Measurements from ENCODE around the gene HMGA1.

The HMGA1 gene, protein sequence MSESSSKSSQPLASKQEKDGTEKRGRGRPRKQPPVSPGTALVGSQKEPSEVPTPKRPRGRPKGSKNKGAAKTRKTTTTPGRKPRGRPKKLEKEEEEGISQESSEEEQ

DNA sequence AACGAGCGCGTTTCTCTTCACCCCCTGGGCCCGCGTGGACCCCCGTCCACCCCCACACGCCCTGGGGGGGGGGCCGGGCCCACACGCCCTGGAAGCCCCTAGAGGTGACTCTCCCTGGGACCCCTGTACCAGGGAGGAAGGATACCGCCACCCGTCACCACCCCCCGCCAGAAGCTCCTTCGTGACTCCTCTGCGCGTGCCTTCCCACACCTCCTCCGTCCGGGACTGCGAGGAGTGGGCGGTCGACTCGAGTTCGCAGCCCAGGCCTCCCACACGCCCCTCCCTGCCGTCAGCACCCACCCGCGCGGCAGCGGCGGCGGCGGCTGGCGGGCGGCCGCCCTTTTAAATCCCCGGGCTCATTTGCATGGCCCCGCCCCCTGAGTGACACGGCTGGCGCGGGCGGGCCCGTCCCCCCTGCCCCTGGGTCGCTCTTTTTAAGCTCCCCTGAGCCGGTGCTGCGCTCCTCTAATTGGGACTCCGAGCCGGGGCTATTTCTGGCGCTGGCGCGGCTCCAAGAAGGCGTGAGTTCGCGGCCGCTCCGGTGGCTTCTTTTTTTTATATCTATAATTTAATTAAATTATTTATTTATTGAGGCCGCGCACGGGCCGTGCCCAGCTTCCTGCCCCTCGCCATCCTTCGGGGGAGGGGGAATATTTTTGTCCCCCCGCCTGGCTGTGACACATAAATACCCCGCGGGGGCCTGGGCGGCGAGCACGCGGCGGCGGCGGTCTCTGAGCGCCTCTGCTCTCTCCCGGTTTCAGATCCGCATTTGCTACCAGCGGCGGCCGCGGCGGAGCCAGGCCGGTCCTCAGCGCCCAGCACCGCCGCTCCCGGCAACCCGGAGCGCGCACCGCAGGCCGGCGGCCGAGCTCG lies at the start of gene HMGA1:
Gene HMGA1 (plus strand): TSS at position 431 of the 873 bp plus-strand sequence. CDS start 3,908 bp downstream, outside the sequence.
- Histone ChIP-seq H3K9ac (ENCODE audit: low read length) (peak within 1 kb of the TSS; percentile 100), H3K27ac (ENCODE audit: low read depth, low read length) (peak within 1 kb of the TSS; percentile 99), H3K9me3 (ENCODE audit: control insufficient read depth, insufficient read depth, low read depth, low read length) (no peaks in the 10 kb centered on the region), H3K4me3 (ENCODE audit: low read depth, low read length) (peak within 1 kb of the TSS; percentile 98), H3K36me3 (ENCODE audit: control insufficient read depth, insufficient read depth, low read length) (peaks cover 36% of the 10 kb centered on the region), H3K4me1 (ENCODE audit: control insufficient read depth, insufficient read depth, low read length) (peaks cover 48% of the 10 kb centered on the region), H3K27me3 (ENCODE audit: control insufficient read depth, insufficient read depth, low read length) (no peaks in the 10 kb centered on the region)

DNA sequence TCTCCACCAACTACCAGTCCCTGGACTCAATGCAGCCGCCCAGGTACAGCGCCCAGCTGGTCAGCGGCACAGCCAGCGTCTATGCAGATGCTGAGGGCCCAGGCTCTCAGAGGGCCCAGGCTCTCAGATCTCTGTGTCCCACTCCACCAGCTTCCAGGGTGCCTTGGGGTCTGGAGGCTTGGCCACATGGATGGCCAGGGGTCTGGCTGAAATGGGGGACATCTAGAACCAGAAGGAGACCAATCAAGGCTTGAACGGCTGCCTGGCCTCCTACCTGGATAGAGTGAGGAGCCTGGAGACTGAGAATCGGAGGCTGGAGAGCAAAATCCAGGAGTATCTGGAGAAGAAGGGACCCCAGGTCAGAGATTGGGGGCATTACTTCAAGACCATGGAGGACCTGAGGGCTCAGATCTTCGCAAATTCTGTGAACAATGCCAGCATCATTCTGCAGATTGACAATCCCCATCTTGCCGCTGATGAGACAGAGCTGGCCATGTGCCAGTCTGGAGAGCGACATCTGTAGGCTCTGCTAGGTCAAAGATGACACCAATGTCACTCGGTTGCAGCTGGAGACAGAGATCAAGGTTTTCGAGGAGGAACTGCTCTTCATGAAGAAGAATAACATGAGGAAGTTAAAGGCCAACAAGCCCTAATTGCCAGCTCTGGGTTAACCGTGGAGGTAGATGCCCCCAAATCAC lies 46.7 kb upstream of the HMGA1 start:
- Histone ChIP-seq H3K36me3 (ENCODE audit: control insufficient read depth, insufficient read depth, low read length) (no peaks in the 10 kb centered on the region), H3K4me1 (ENCODE audit: control insufficient read depth, insufficient read depth, low read length) (no peaks in the 10 kb centered on the region), H3K9ac (ENCODE audit: low read length) (no peak overlapping the region), H3K27ac (ENCODE audit: low read depth, low read length) (no peak overlapping the region), H3K9me3 (ENCODE audit: control insufficient read depth, insufficient read depth, low read depth, low read length) (no peaks in the 10 kb centered on the region), H3K27me3 (ENCODE audit: control insufficient read depth, insufficient read depth, low read length) (no peaks in the 10 kb centered on the region), H3K4me3 (ENCODE audit: low read depth, low read length) (no peak overlapping the region)

DNA sequence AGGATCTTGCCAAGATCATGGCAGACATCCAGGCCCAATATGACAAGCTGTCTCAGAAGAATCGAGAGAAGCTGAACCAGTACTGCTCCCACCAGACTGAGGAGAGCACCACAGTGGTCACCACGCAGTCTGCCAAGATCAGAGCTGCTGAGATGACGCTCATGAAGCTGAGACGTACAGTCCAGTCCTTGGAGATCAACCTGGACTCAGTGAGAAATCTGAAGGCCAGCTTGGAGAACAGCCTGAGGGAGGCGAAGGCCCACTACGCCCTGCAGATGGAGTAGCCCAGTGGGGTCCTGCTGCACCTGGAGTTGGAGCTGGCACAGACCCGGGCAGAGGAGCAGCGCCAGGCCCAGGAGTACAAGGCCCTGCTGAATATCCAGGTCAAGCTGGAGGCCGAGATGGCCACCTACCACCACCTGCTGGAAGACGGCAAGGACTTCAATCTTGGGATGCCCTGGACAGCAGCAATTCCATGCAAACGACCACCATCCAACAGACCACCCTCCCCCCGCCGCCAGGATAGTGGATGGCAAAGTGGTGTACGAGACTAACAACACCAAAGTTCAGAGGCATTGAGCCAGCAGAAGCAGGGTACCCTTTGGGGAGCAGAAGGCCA lies 46.1 kb upstream of the HMGA1 start:
- H3K27me3 ChIP-seq (ENCODE audit: control insufficient read depth, insufficient read depth, low read length) = peaks cover 6% of the 10 kb centered on the region; the same call in 1 of the 2 replicates

DNA sequence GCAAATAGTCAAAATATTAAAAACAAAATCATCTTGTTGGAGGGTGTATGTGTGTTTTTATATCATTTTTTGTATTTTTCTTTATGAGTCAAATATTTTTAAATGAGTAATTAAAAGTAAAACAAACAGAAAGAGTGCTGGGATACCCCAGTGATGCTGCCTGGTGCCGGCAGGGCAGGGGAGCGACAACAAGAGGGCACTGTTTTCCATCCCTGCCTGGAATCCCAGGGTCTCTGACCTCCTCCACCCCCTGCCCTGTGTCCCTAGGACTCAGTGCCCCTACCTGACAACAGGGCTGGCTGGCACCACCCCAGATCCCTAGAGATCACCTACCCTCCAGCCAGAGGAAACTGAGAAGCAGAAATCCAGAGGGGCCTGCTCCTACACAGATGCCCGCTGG lies 41.9 kb upstream of the HMGA1 start:
- H3K27ac ChIP-seq (ENCODE audit: low read depth, low read length) = no peak overlapping the region
- peaks cover 14% of the 10 kb centered on the region for H3K4me1 ChIP-seq (ENCODE audit: control insufficient read depth, insufficient read depth, low read length)
- H3K9me3 ChIP-seq (ENCODE audit: control insufficient read depth, insufficient read depth, low read depth, low read length) = no peaks in the 10 kb centered on the region
- peaks cover 8% of the 10 kb centered on the region; the same call in 1 of the 2 replicates for H3K27me3 ChIP-seq (ENCODE audit: control insufficient read depth, insufficient read depth, low read length)
- H3K4me3 ChIP-seq (ENCODE audit: low read depth, low read length) = no peak overlapping the region
- no peaks in the 10 kb centered on the region for H3K36me3 ChIP-seq (ENCODE audit: control insufficient read depth, insufficient read depth, low read length)
- H3K9ac ChIP-seq (ENCODE audit: low read length) = no peak overlapping the region

More for the DNA sequence above, 46.1 kb upstream of the HMGA1 start:
- no peak overlapping the region for H3K27ac ChIP-seq (ENCODE audit: low read depth, low read length)
- H3K9me3 ChIP-seq (ENCODE audit: control insufficient read depth, insufficient read depth, low read depth, low read length) = no peaks in the 10 kb centered on the region
- no peak overlapping the region for H3K4me3 ChIP-seq (ENCODE audit: low read depth, low read length)
- H3K36me3 ChIP-seq (ENCODE audit: control insufficient read depth, insufficient read depth, low read length) = no peaks in the 10 kb centered on the region
- H3K4me1 ChIP-seq (ENCODE audit: control insufficient read depth, insufficient read depth, low read length) = no peaks in the 10 kb centered on the region
- no peak overlapping the region for H3K9ac ChIP-seq (ENCODE audit: low read length)

DNA sequence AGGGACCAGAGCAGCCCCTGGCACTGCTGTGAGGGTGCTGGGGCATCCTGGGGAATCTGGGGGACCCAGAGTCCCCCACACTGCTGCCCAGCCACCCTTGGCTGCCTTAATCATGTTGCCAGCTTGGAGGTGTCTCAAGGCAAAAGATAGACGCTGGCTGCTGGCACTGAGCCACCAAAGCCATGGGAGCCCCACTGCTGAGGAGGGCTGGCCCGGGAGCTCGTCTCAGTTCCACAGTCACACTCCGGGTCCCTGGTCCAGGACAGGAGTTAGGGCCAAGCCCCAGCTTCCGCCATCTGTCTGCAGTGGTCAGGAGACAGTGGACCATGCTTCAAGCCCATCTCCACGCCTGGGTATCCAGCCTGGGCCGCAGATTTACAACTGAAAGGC lies 41.0 kb upstream of the HMGA1 start:
- Histone ChIP-seq H3K27ac (ENCODE audit: low read depth, low read length) (no peak overlapping the region), H3K4me3 (ENCODE audit: low read depth, low read length) (peak overlapping the region; percentile 25; the same call in 1 of the 2 replicates), H3K9ac (ENCODE audit: low read length) (no peak overlapping the region)

DNA sequence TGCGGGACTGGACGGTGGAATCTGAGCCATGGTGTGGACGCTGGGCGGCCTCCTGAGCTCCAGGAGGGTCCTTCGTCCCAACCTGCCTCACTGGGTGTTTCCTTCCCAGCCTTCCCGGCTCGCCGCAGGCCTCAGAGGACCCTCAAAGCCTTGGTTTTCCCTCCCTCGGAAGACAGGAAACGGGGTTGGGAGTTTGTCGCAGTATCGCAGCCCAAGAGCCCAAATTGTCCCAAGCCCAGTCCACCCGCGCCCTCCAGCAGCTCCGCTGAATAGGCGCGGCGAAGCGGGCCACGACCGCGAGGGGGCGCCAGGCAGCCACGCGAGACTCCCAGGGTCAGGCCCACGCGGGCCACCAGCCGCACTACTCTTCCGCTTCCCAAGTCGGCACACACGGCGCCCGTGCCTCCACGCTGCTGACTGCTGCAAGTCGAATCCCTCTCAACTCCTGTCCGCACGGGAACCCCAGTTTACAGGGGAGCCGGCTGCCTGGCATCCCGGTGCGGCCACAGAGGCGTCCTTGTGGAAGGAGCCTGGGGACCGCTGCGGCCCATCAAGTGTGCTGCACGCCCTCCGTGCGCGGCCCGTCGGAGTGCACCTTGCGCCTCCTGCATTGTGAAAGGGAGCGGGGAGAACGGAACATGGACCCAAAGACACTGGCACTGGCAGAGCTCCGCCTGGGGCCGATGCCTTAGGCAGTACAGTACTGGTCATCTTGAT lies 40.4 kb upstream of the HMGA1 start:
- Histone ChIP-seq H3K4me3 (ENCODE audit: low read depth, low read length) (peak overlapping the region; percentile 47), H3K4me1 (ENCODE audit: control insufficient read depth, insufficient read depth, low read length) (peaks cover 14% of the 10 kb centered on the region), H3K9me3 (ENCODE audit: control insufficient read depth, insufficient read depth, low read depth, low read length) (no peaks in the 10 kb centered on the region), H3K27me3 (ENCODE audit: control insufficient read depth, insufficient read depth, low read length) (peaks cover 8% of the 10 kb centered on the region; the same call in 1 of the 2 replicates), H3K9ac (ENCODE audit: low read length) (peak overlapping the region; percentile 54), H3K36me3 (ENCODE audit: control insufficient read depth, insufficient read depth, low read length) (no peaks in the 10 kb centered on the region), H3K27ac (ENCODE audit: low read depth, low read length) (no peak overlapping the region)

More for the DNA sequence above, 41.0 kb upstream of the HMGA1 start:
- Histone ChIP-seq H3K9me3 (ENCODE audit: control insufficient read depth, insufficient read depth, low read depth, low read length) (no peaks in the 10 kb centered on the region), H3K27me3 (ENCODE audit: control insufficient read depth, insufficient read depth, low read length) (peaks cover 8% of the 10 kb centered on the region; the same call in 1 of the 2 replicates), H3K36me3 (ENCODE audit: control insufficient read depth, insufficient read depth, low read length) (no peaks in the 10 kb centered on the region), H3K4me1 (ENCODE audit: control insufficient read depth, insufficient read depth, low read length) (peaks cover 14% of the 10 kb centered on the region)

DNA sequence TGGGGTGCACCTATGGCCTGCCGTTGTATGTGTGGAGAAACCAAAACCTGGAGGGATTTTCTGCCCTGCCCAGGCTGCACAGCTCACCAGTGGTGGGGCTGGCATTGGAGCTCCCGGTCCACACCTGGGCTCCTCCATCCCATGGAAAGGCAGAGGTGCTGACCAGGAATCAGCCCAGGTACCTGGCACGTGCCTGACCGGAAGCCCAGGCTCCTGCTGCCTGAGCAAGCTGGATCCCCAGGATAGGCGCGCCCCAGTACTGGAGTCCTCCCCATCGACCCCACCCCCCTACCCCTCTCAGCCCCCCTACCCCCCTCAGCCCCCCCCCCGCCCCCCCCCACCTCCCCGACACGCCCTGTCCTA lies 39.9 kb upstream of the HMGA1 start:
- Histone ChIP-seq H3K36me3 (ENCODE audit: control insufficient read depth, insufficient read depth, low read length) (no peaks in the 10 kb centered on the region), H3K27me3 (ENCODE audit: control insufficient read depth, insufficient read depth, low read length) (peaks cover 8% of the 10 kb centered on the region; the same call in 1 of the 2 replicates), H3K9me3 (ENCODE audit: control insufficient read depth, insufficient read depth, low read depth, low read length) (no peaks in the 10 kb centered on the region), H3K9ac (ENCODE audit: low read length) (peak overlapping the region; percentile 54), H3K4me1 (ENCODE audit: control insufficient read depth, insufficient read depth, low read length) (peaks cover 14% of the 10 kb centered on the region), H3K27ac (ENCODE audit: low read depth, low read length) (no peak overlapping the region), H3K4me3 (ENCODE audit: low read depth, low read length) (peak overlapping the region; percentile 47)

DNA sequence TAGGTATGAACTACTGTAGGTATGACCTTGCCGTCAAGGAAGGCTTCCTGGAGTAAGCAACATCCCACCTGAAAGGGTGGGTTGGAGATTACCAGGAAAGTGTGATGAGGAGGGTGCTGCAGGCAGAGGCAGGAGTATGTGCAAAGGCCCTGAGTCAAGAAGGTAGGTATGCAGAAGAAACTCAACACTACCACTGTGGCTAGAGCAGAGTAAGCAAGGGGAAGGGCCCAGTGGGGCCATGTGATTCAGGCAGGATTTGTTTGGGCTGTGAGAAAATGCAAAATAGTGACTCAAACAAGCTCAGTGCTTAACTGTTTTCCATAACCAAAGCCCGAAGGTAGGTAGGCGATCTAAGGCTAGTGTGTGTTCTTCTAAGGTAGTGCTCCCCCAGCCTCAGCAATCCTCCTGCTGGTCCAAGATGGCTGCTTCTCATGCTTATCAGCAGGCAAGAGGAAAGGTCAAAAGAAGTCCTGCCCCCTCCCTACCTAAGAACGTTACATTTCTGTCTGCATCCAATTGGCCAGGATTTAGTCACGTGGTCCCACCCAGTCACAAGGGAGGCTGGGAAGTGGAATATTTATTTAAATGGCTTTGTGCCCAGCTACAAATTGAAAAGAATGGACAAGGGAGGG lies 36.2 kb upstream of the HMGA1 start:
- H3K9me3 ChIP-seq (ENCODE audit: control insufficient read depth, insufficient read depth, low read depth, low read length) = no peaks in the 10 kb centered on the region
- H3K27me3 ChIP-seq (ENCODE audit: control insufficient read depth, insufficient read depth, low read length) = peaks cover 3% of the 10 kb centered on the region; the same call in 1 of the 2 replicates
- no peak overlapping the region for H3K27ac ChIP-seq (ENCODE audit: low read depth, low read length)
- no peak overlapping the region for H3K9ac ChIP-seq (ENCODE audit: low read length)
- peaks cover 30% of the 10 kb centered on the region for H3K4me1 ChIP-seq (ENCODE audit: control insufficient read depth, insufficient read depth, low read length)
- H3K36me3 ChIP-seq (ENCODE audit: control insufficient read depth, insufficient read depth, low read length) = no peaks in the 10 kb centered on the region
- no peak overlapping the region for H3K4me3 ChIP-seq (ENCODE audit: low read depth, low read length)

DNA sequence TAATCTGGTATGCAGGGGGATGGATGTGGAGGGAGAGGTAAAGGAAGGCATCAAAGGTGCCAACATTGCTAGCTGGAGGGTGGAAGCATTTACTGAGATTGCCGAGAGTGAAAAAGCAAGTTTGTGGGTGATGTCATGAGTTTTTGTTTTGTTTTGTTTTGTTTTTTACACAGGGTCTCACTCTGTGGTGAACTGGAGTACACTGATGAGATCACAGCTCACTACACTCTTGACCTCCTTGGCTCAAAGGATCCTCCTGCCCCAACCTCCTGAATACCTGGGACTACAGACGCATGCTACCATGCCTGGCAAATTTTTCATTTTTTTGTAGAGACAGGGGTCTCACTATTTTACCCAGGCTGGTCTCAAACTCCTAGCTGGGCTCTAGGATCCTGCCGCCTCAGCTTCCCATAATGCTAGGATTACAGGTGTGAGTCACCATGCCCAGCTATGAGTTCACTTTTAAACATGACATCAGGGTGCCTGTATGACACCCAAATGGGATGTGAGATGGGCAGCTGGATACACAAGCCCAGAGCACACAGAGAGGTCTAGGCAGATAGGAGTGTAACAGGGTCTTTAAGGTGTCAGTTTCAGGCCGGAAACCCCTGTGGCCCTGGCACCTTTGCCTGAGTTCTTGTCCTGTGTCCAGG lies 35.1 kb upstream of the HMGA1 start:
- Histone ChIP-seq H3K4me3 (ENCODE audit: low read depth, low read length) (no peak overlapping the region), H3K9me3 (ENCODE audit: control insufficient read depth, insufficient read depth, low read depth, low read length) (no peaks in the 10 kb centered on the region), H3K9ac (ENCODE audit: low read length) (no peak overlapping the region), H3K36me3 (ENCODE audit: control insufficient read depth, insufficient read depth, low read length) (no peaks in the 10 kb centered on the region), H3K27ac (ENCODE audit: low read depth, low read length) (no peak overlapping the region), H3K4me1 (ENCODE audit: control insufficient read depth, insufficient read depth, low read length) (peaks cover 29% of the 10 kb centered on the region), H3K27me3 (ENCODE audit: control insufficient read depth, insufficient read depth, low read length) (no peaks in the 10 kb centered on the region)

All from HUES6 (cell line).